ENCODE data around the gene BNIPL. TPM values are rescaled to one million over a fixed set of nuclear protein-coding genes. Genes with fewer than 3 reads are reported as not detected.

The BNIPL gene
- total and polyA plus RNA-seq, 12 donors, result 0.05 to 2.4 (median 0.27) TPM; not detected in 3

- Histone ChIP-seq H3K36me3 (replicated peaks in 1 of 2) (no peaks in the 10 kb centered on the region), H3K4me1 (replicated peaks in 1 of 2) (peaks cover 4 to 8% of the 10 kb centered on the region in 2 donors), H3K9me3 (replicated peaks in 1 of 3) (no peaks in the 10 kb centered on the region), H3K27ac (no peak overlapping the region), H3K4me3 (no peak overlapping the region), H3K27me3 (no peaks in the 10 kb centered on the region)
- intact Hi-C loops (cut with DNase I), result no loop called here
- DNase-seq, result no peak
- no peak for TF ChIP-seq CTCF (IDR thresholded peaks at IDR 0.05)
- TF ChIP-seq POLR2A (IDR thresholded peaks at IDR 0.05), result no peak
Measured at GRCh38 chr1:151065089-151065645, 28.8 kb downstream of the BNIPL start.

DNA sequence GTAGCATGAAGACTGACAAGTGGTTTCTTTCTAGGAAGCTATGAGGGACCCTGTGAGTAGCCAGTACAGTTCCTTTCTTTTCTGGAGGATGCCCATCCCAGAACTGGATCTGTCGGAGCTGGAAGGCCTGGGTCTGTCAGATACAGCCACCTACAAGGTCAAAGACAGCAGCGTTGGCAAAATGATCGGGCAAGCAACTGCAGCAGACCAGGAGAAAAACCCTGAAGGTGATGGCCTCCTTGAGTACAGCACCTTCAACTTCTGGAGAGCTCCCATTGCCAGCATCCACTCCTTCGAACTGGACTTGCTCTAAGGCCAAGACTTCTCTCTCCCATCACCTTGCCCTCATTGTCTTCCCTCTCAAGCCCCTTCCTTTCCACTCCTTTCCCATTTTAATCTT is 30.8 kb downstream of the BNIPL start:
- peaks cover 0 to 17% of the 10 kb centered on the region in 2 donors for H3K4me1 ChIP-seq (replicated peaks in 1 of 2)
- no peak for TF ChIP-seq POLR2A (IDR thresholded peaks at IDR 0.05)
- H3K27ac ChIP-seq, result no peak overlapping the region
- 60 to 69% (median 63%) methylated on average over 4 of the region's 4 CpGs for WGBS, 4 donors
- DNase-seq, result no peak
- no peaks in the 10 kb centered on the region for H3K27me3 ChIP-seq
- H3K9me3 ChIP-seq (replicated peaks in 1 of 3), result no peaks in the 10 kb centered on the region
- intact Hi-C loops (cut with DNase I), result no loop called here
- no peaks in the 10 kb centered on the region for H3K36me3 ChIP-seq (replicated peaks in 1 of 2)
- no peak overlapping the region for H3K4me3 ChIP-seq

DNA sequence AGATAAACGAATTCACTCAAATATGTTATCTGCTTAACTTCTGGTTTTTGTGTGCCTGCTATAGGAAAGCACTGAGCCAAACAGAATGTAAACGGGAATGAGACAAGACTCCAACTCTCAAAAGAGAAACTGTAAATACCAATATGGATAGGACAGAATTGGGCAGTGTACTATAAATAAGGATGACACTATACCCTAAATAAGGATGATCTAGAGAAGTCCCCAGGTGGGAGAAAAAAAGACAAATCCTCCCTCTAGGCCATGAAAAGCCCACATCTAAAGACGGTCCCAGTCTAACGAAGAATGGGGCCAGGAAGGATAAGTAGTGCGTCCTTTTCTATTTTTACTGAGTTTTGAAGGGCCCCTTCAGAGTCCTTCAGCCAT is 32.7 kb downstream of the BNIPL start:
- Histone ChIP-seq H3K9me3 (replicated peaks in 1 of 3) (no peaks in the 10 kb centered on the region), H3K27ac (peak overlapping the region in 1 of 5 donors; percentile 100), H3K4me1 (replicated peaks in 1 of 2) (peaks cover 0 to 17% of the 10 kb centered on the region in 2 donors), H3K36me3 (replicated peaks in 1 of 2) (no peaks in the 10 kb centered on the region), H3K27me3 (no peaks in the 10 kb centered on the region), H3K4me3 (no peak overlapping the region)
- WGBS, 4 donors, result 90 to 94% (median 91%) methylated on average over 5 of the region's 5 CpGs
- DNase-seq, result no peak
- intact Hi-C loops (cut with DNase I), result no loop called here
- no peak for TF ChIP-seq CTCF (IDR thresholded peaks at IDR 0.05)
- TF ChIP-seq POLR2A (IDR thresholded peaks at IDR 0.05), result no peak

- Histone ChIP-seq H3K4me1 (replicated peaks in 1 of 2) (peaks cover 0 to 17% of the 10 kb centered on the region in 2 donors), H3K27me3 (no peaks in the 10 kb centered on the region), H3K4me3 (peak within 1 kb of the TSS; percentile 5 to 75 (median 66)), H3K36me3 (replicated peaks in 1 of 2) (peaks cover 0 to 4% of the 10 kb centered on the region in 2 donors), H3K9me3 (replicated peaks in 1 of 3) (no peaks in the 10 kb centered on the region), H3K27ac (peak within 1 kb of the TSS; percentile 96 to 100 (median 98))
- WGBS, 4 donors, result 0 to 2% (median 1%) methylated on average over 31 to 50 of the region's 50 CpGs
- TF ChIP-seq POLR2A (IDR thresholded peaks at IDR 0.05) (peak; percentile 10 to 51), CTCF (IDR thresholded peaks at IDR 0.05) (peak; percentile 75 to 93 (median 86))
- peak; percentile 94 to 97 (median 95) for DNase-seq
- intact Hi-C loops (cut with DNase I), result no loop called here
Measured at GRCh38 chr1:151070474-151071276, 34.3 kb downstream of the BNIPL start, which contains the start of gene GABPB2. TSS of gene GABPB2 (plus strand) at chr1:151070761. CDS start at chr1:151088190, 17,429 bp downstream.

All from adrenal gland (tissue), 12 donors.